SK-N-SH (cell line): ENCODE results near the gene IFT20. TPM values are rescaled to one million over a fixed set of nuclear protein-coding genes. Genes with fewer than 3 reads are reported as not detected.

Source experiments
- CTCF ChIA-PET: fragments of 300-600, 350-600 bp; formaldehyde crosslinking; extraction: SDS; loops from one replicate; lab custom pipeline; 2021; lab: Yijun Ruan, JAX
- POLR2A ChIA-PET: fragments of 350-600 bp; sonication (Branson Sonifier 250); formaldehyde crosslinking; extraction: SDS; loops from one replicate; lab custom pipeline; 2020; ENCODE audit warnings: antibody characterized with exemption, inconsistent platforms; lab: Yijun Ruan, JAX
- DNase-seq: peaks from one replicate; pipeline ENCODE4 v3.0.0; 2012
- H2AFZ ChIP-seq: fragments of 200-600 bp; sonication (generic); 2 replicates; pipeline ENCODE4 v1.8.1; 2016; ENCODE audit warnings: antibody characterized with exemption, mild to moderate bottlenecking, low read depth
- H3F3A ChIP-seq: fragments of 200-600 bp; sonication (generic); replicated peaks from 2 replicates; pipeline ENCODE3; 2016; ENCODE audit warnings: antibody characterized with exemption, mild to moderate bottlenecking; ENCODE audit not compliant: insufficient read depth
- H3K27ac ChIP-seq, 2 experiments: fragments of 200-500 bp in 1 of 2; fragments of 200-600 bp in 1 of 2; sonication (Bioruptor generic) in 1 of 2; sonication (generic), shearing (Covaris generic) in 1 of 2; 2 replicates each; pipeline versions ENCODE4 v1.5.1 to v1.6.1; 2014 to 2016; ENCODE audit warnings: low read depth in 2 of 2, inconsistent platforms in 1 of 2, low read length in 1 of 2, mild to moderate bottlenecking in 1 of 2, mixed read lengths in 1 of 2
- H3K27me3 ChIP-seq: fragments of 200-600 bp; sonication (generic), shearing (Covaris generic); 2 replicates; pipeline ENCODE4 v1.6.1; 2016; ENCODE audit warnings: mixed run types; ENCODE audit not compliant: insufficient read depth
- H3K36me3 ChIP-seq, 2 experiments: fragments of 200-500 bp in 1 of 2; fragments of 200-600 bp in 1 of 2; sonication (Bioruptor generic) in 1 of 2; sonication (generic) in 1 of 2; replicated peaks in 1 of 2; 2 replicates each; pipeline versions ENCODE3 to v1.5.1; 2014 to 2016; ENCODE audit warnings: low read length in 1 of 2, mild to moderate bottlenecking in 1 of 2; ENCODE audit not compliant: insufficient read depth in 2 of 2, control insufficient read depth in 1 of 2
- H3K4me1 ChIP-seq, 2 experiments: fragments of 200-500 bp in 1 of 2; fragments of 200-600 bp in 1 of 2; sonication (Bioruptor generic) in 1 of 2; sonication (generic), shearing (Covaris generic) in 1 of 2; 2 replicates each; pipeline versions ENCODE4 v1.5.1 to v1.6.1; 2014 to 2016; ENCODE audit warnings: low read depth in 1 of 2, low read length in 1 of 2, mixed run types in 1 of 2; ENCODE audit not compliant: insufficient read depth in 2 of 2, control insufficient read depth in 1 of 2
- H3K4me2 ChIP-seq: fragments of 200-600 bp; sonication (generic), shearing (Covaris generic); 2 replicates; pipeline ENCODE4 v1.6.1; 2017; ENCODE audit warnings: mixed run types
- H3K4me3 ChIP-seq, 2 experiments: fragments of 200-500 bp in 1 of 2; fragments of 200-600 bp in 1 of 2; sonication (Bioruptor generic) in 1 of 2; sonication (generic), shearing (Covaris generic) in 1 of 2; 2 replicates each; pipeline versions ENCODE4 v1.5.1 to v1.8.1; 2014 to 2016; ENCODE audit warnings: low read depth in 2 of 2, inconsistent platforms in 1 of 2, low read length in 1 of 2, mild to moderate bottlenecking in 1 of 2, mixed read lengths in 1 of 2, moderate library complexity in 1 of 2
- H3K79me2 ChIP-seq: fragments of 200-600 bp; sonication (generic); 2 replicates; pipeline ENCODE4 v1.8.1; 2017; ENCODE audit warnings: mild to moderate bottlenecking; ENCODE audit not compliant: insufficient read depth
- H3K9ac ChIP-seq: fragments of 200-600 bp; sonication (generic); 2 replicates; pipeline ENCODE4 v1.6.1; 2017; ENCODE audit warnings: mixed run types
- H3K9me2 ChIP-seq: fragments of 200-600 bp; sonication (generic); 2 replicates; pipeline ENCODE4 v1.6.1; 2017; ENCODE audit warnings: mixed run types
- H3K9me3 ChIP-seq: fragments of 200-600 bp; sonication (generic); 2 replicates; pipeline ENCODE4 v1.6.1; 2017; ENCODE audit warnings: mixed run types, mild to moderate bottlenecking, moderate library complexity
- H4K20me1 ChIP-seq: fragments of 200-600 bp; sonication (generic); 2 replicates; pipeline ENCODE4 v1.6.1; 2017; ENCODE audit warnings: mild to moderate bottlenecking, mixed run types; ENCODE audit not compliant: insufficient read depth
- CHD2 ChIP-seq: fragments of 150-350 bp; IDR thresholded peaks from 2 replicates; pipeline ENCODE4 v1.6.1; 2018; ENCODE audit warnings: low read length; ENCODE audit not compliant: partially characterized antibody
- EP300 ChIP-seq, 2 experiments: IDR thresholded peaks; 2 replicates each; pipeline versions ENCODE4 v1.4.0 to v1.6.1; 2012; ENCODE audit warnings: borderline replicate concordance in 1 of 2, low read depth in 1 of 2, low read length in 1 of 2
- EZH2phosphoT487 ChIP-seq: fragments of 200-600 bp; sonication (generic); IDR thresholded peaks from 2 replicates; pipeline ENCODE4 v1.6.1; 2017; ENCODE audit warnings: low read depth, mixed run types, mild to moderate bottlenecking, antibody characterized with exemption, moderate library complexity, borderline replicate concordance
- FOSL2 ChIP-seq: IDR thresholded peaks from 2 replicates; pipeline ENCODE4 v1.4.0; 2012; ENCODE audit warnings: low read depth, mild to moderate bottlenecking, moderate library complexity, borderline replicate concordance
- FOXJ3 ChIP-seq: sonication (generic); formaldehyde crosslinking; IDR thresholded peaks from 2 replicates; pipeline ENCODE4 v1.5.1; 2020; ENCODE audit warnings: mild to moderate bottlenecking, missing genetic modification reagents
- FOXM1 ChIP-seq: IDR thresholded peaks from 2 replicates; pipeline ENCODE4 v1.4.0; 2012; ENCODE audit warnings: low read depth, mild to moderate bottlenecking
- GABPA ChIP-seq: IDR thresholded peaks from 2 replicates; pipeline ENCODE4 v1.4.0; 2012; ENCODE audit warnings: low read depth, mild to moderate bottlenecking
- GATA2 ChIP-seq: sonication (generic); formaldehyde crosslinking; IDR thresholded peaks from 2 replicates; pipeline ENCODE4 v1.5.0; 2020; ENCODE audit warnings: mild to moderate bottlenecking, missing genetic modification reagents
- MXI1 ChIP-seq: IDR thresholded peaks from 2 replicates; pipeline ENCODE4 v1.6.1; 2012; ENCODE audit warnings: mild to moderate bottlenecking, low read depth, low read length, improper control_type of control experiment
- NRF1 ChIP-seq: IDR thresholded peaks from 2 replicates; pipeline ENCODE4 v1.6.1; 2012; ENCODE audit warnings: low read depth, mild to moderate bottlenecking, low read length
- POLR2AphosphoS5 ChIP-seq: IDR thresholded peaks from 2 replicates; pipeline ENCODE4 v1.6.1; 2012; ENCODE audit warnings: low read depth, low read length
- RCOR1 ChIP-seq: fragments of 150-350 bp; IDR thresholded peaks from 2 replicates; pipeline ENCODE4 v1.6.1; 2017; ENCODE audit warnings: antibody characterized with exemption, low read length
- RFX5 ChIP-seq: IDR thresholded peaks from 2 replicates; pipeline ENCODE4 v1.6.1; 2012; ENCODE audit warnings: mild to moderate bottlenecking, improper control_type of control experiment, low read length
- SIN3A ChIP-seq: IDR thresholded peaks from 2 replicates; pipeline ENCODE4 v1.6.1; 2012; ENCODE audit warnings: low read depth, mild to moderate bottlenecking, low read length, moderate library complexity, borderline replicate concordance
- SMC3 ChIP-seq: IDR thresholded peaks from 2 replicates; pipeline ENCODE4 v1.6.1; 2012; ENCODE audit warnings: low read depth, low read length, improper control_type of control experiment
- TEAD4 ChIP-seq: IDR thresholded peaks from 2 replicates; pipeline ENCODE4 v1.4.0; 2012; ENCODE audit warnings: mild to moderate bottlenecking, borderline replicate concordance; ENCODE audit not compliant: insufficient read depth
- WGBS: methylation state at CpG from one replicate; pipeline ENCODE4 v1.1.6; 2017; ENCODE audit warnings: low lambda C conversion rate; 5-methylcytosine and 5-hydroxymethylcytosine counted together
- polyA plus RNA-seq, 3 experiments: library from polyadenylated mRNA; depleted of rRNA; stranded (reverse); fragments of >200 nt; gene quantifications; 2 replicates each; pipeline ENCODE4 v1.2.3, GENCODE V29; 2012
- TF ChIP-seq, protein P1 (sequence below): IDR thresholded peaks from 2 replicates; pipeline ENCODE4 v1.6.1; 2012; ENCODE audit warnings: mild to moderate bottlenecking, low read depth, low read length, moderate library complexity
- TF ChIP-seq, protein P2 (sequence below): fragments of 200-600 bp; sonication (generic); IDR thresholded peaks from 2 replicates; pipeline ENCODE4 v1.6.1; 2017; ENCODE audit warnings: antibody characterized with exemption, mild to moderate bottlenecking, moderate library complexity
- TF ChIP-seq, protein P3 (sequence below): IDR thresholded peaks from 2 replicates; pipeline ENCODE4 v1.4.0; 2012; ENCODE audit warnings: low read depth
- TF ChIP-seq, protein P4 (sequence below): IDR thresholded peaks from 2 replicates; pipeline ENCODE4 v1.4.0; 2012; ENCODE audit warnings: low read depth, borderline replicate concordance
- TF ChIP-seq, protein P5 (sequence below): fragments of 150-350 bp; IDR thresholded peaks from 2 replicates; pipeline ENCODE4 v1.6.1; 2016; ENCODE audit warnings: mild to moderate bottlenecking, low read depth, low read length
- TF ChIP-seq, protein P6 (sequence below): fragments of 150-350 bp; IDR thresholded peaks from 2 replicates; pipeline ENCODE4 v1.6.1; 2017; ENCODE audit warnings: antibody characterized with exemption, low read length, low read depth, borderline replicate concordance

The IFT20 gene
- polyA plus RNA-seq, 1 of the 3 experiments (the other 2 are of a cell fraction), result 75.6 TPM

DNA sequence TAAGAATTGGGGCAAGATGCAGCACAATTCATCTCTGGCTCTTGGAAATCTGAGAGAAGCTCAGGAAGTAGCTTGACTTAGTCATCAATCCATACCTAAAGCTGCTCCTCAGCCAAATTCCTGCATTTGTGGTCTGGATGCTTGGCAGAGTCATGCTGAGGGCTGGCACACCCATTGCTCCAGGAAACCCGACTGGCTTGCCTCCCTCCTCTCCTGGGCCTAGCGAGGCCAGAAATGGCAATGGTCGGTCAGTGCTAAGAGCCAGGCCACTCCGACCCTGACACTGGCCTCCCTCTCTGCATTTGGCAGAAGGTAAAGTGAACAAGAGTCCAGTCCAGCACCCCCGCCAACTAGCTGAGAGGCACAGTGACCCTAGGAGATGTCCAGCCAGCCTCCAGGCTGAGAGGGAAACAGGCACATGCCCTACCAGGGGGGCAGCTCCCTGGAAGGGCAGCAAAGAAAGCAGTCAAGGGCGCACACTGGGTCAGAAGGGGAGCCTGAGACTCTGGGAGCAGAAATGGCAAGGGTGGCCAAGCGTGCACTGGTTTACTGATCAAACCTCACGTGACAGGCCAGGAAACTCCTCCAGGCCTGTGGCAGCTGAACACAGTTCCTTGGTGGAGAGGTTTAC lies 12.1 kb upstream of the IFT20 start:
- 59% methylated on average over 8 of the region's 8 CpGs for WGBS
- no peaks in the 10 kb centered on the region for H4K20me1 ChIP-seq
- H3K9me2 ChIP-seq, result no peaks in the 10 kb centered on the region
- H3K9ac ChIP-seq, result peak overlapping the region; percentile 47
- peaks cover 9 to 23% of the 10 kb centered on the region in 2 experiments for H3K4me1 ChIP-seq
- H3K27ac ChIP-seq, result peak overlapping the region; percentile 80 to 83
- no peaks in the 10 kb centered on the region for H3K27me3 ChIP-seq
- no peak for DNase-seq
- H3K36me3 ChIP-seq, result peaks cover 60 to 80% of the 10 kb centered on the region in 2 experiments
- H3K4me2 ChIP-seq, result peak overlapping the region; percentile 53; the same call in 1 of the 2 replicates
- H2AFZ ChIP-seq, result no peak overlapping the region
- H3F3A ChIP-seq, result peaks cover 43% of the 10 kb centered on the region
- CTCF ChIA-PET, result interaction anchor here (1.5 kb wide), 1 partner anchor 10 kb away, joined by 3 read pairs; the partner anchor contains the start of gene POLDIP2
- no peaks in the 10 kb centered on the region for H3K9me3 ChIP-seq
- H3K4me3 ChIP-seq, result no peak overlapping the region
- POLR2A ChIA-PET, result interaction anchor here (1.2 to 2.9 kb wide), 4 partner anchors 9 to 12 kb away, joined by 4 to 15 read pairs (median 12); partner anchors contain the start of genes IFT20, POLDIP2 and TNFAIP1
- H3K79me2 ChIP-seq, result peaks cover 7% of the 10 kb centered on the region; the same call in 1 of the 2 replicates
- TF ChIP-seq, protein P1, sequence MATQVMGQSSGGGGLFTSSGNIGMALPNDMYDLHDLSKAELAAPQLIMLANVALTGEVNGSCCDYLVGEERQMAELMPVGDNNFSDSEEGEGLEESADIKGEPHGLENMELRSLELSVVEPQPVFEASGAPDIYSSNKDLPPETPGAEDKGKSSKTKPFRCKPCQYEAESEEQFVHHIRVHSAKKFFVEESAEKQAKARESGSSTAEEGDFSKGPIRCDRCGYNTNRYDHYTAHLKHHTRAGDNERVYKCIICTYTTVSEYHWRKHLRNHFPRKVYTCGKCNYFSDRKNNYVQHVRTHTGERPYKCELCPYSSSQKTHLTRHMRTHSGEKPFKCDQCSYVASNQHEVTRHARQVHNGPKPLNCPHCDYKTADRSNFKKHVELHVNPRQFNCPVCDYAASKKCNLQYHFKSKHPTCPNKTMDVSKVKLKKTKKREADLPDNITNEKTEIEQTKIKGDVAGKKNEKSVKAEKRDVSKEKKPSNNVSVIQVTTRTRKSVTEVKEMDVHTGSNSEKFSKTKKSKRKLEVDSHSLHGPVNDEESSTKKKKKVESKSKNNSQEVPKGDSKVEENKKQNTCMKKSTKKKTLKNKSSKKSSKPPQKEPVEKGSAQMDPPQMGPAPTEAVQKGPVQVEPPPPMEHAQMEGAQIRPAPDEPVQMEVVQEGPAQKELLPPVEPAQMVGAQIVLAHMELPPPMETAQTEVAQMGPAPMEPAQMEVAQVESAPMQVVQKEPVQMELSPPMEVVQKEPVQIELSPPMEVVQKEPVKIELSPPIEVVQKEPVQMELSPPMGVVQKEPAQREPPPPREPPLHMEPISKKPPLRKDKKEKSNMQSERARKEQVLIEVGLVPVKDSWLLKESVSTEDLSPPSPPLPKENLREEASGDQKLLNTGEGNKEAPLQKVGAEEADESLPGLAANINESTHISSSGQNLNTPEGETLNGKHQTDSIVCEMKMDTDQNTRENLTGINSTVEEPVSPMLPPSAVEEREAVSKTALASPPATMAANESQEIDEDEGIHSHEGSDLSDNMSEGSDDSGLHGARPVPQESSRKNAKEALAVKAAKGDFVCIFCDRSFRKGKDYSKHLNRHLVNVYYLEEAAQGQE, result no peak
- TF ChIP-seq CHD2 (no peak), NRF1 (no peak), EZH2phosphoT487 (no peak), GATA2 (CRISPR knock-in tag) (no peak), FOXJ3 (CRISPR knock-in tag) (no peak), RCOR1 (no peak), TEAD4 (peak; percentile 82), FOXM1 (no peak), POLR2AphosphoS5 (peak; percentile 72), FOSL2 (peak; percentile 89), EP300 (IDR thresholded peaks at IDR 0.05; ENCODE audit: borderline replicate concordance in 1 of 2, low read depth in 1 of 2, low read length in 1 of 2) (peak in 1 of 2 experiments; percentile 55; a peak in 1 of 4 replicates), SIN3A (0 out of 2 replicates have a peak, but pooled peaks have one; percentile 33), SMC3 (no peak; the same call in 1 of the 2 replicates), MXI1 (no peak), RFX5 (no peak), GABPA (no peak)
- TF ChIP-seq, protein P2, sequence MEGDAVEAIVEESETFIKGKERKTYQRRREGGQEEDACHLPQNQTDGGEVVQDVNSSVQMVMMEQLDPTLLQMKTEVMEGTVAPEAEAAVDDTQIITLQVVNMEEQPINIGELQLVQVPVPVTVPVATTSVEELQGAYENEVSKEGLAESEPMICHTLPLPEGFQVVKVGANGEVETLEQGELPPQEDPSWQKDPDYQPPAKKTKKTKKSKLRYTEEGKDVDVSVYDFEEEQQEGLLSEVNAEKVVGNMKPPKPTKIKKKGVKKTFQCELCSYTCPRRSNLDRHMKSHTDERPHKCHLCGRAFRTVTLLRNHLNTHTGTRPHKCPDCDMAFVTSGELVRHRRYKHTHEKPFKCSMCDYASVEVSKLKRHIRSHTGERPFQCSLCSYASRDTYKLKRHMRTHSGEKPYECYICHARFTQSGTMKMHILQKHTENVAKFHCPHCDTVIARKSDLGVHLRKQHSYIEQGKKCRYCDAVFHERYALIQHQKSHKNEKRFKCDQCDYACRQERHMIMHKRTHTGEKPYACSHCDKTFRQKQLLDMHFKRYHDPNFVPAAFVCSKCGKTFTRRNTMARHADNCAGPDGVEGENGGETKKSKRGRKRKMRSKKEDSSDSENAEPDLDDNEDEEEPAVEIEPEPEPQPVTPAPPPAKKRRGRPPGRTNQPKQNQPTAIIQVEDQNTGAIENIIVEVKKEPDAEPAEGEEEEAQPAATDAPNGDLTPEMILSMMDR, result no peak
- TF ChIP-seq, protein P3, sequence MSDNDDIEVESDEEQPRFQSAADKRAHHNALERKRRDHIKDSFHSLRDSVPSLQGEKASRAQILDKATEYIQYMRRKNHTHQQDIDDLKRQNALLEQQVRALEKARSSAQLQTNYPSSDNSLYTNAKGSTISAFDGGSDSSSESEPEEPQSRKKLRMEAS, result peak; percentile 58; the same call in 1 of the 2 replicates
- TF ChIP-seq, protein P4, sequence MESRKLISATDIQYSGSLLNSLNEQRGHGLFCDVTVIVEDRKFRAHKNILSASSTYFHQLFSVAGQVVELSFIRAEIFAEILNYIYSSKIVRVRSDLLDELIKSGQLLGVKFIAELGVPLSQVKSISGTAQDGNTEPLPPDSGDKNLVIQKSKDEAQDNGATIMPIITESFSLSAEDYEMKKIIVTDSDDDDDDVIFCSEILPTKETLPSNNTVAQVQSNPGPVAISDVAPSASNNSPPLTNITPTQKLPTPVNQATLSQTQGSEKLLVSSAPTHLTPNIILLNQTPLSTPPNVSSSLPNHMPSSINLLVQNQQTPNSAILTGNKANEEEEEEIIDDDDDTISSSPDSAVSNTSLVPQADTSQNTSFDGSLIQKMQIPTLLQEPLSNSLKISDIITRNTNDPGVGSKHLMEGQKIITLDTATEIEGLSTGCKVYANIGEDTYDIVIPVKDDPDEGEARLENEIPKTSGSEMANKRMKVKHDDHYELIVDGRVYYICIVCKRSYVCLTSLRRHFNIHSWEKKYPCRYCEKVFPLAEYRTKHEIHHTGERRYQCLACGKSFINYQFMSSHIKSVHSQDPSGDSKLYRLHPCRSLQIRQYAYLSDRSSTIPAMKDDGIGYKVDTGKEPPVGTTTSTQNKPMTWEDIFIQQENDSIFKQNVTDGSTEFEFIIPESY, result no peak
- TF ChIP-seq, protein P5, sequence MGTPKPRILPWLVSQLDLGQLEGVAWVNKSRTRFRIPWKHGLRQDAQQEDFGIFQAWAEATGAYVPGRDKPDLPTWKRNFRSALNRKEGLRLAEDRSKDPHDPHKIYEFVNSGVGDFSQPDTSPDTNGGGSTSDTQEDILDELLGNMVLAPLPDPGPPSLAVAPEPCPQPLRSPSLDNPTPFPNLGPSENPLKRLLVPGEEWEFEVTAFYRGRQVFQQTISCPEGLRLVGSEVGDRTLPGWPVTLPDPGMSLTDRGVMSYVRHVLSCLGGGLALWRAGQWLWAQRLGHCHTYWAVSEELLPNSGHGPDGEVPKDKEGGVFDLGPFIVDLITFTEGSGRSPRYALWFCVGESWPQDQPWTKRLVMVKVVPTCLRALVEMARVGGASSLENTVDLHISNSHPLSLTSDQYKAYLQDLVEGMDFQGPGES, result no peak
- TF ChIP-seq, protein P6, sequence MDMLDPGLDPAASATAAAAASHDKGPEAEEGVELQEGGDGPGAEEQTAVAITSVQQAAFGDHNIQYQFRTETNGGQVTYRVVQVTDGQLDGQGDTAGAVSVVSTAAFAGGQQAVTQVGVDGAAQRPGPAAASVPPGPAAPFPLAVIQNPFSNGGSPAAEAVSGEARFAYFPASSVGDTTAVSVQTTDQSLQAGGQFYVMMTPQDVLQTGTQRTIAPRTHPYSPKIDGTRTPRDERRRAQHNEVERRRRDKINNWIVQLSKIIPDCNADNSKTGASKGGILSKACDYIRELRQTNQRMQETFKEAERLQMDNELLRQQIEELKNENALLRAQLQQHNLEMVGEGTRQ, result no peak
